Ishikawa (cell line): ENCODE measurements around the gene PALLD.

Experiments
- CEBPB ChIP-seq: IDR thresholded peaks from 2 replicates; pipeline ENCODE4 v1.6.1; 2012
- CREB1 ChIP-seq: IDR thresholded peaks from 2 replicates; pipeline ENCODE4 v1.6.1; 2012; ENCODE audit warnings: low read depth
- EP300 ChIP-seq: IDR thresholded peaks from 2 replicates; pipeline ENCODE4 v1.6.1; 2012; ENCODE audit warnings: borderline replicate concordance
- MAX ChIP-seq: IDR thresholded peaks from 2 replicates; pipeline ENCODE4 v1.6.1; 2012
- RAD21 ChIP-seq: IDR thresholded peaks from 2 replicates; pipeline ENCODE4 v1.6.1; 2012; ENCODE audit warnings: low read depth
- TCF12 ChIP-seq: IDR thresholded peaks from 2 replicates; pipeline ENCODE4 v1.6.1; 2012; ENCODE audit warnings: low read depth
- USF1 ChIP-seq: IDR thresholded peaks from 2 replicates; pipeline ENCODE4 v1.6.1; 2012
- ZBTB7A ChIP-seq: IDR thresholded peaks from 2 replicates; pipeline ENCODE4 v1.6.1; 2012; ENCODE audit warnings: low read depth

DNA sequence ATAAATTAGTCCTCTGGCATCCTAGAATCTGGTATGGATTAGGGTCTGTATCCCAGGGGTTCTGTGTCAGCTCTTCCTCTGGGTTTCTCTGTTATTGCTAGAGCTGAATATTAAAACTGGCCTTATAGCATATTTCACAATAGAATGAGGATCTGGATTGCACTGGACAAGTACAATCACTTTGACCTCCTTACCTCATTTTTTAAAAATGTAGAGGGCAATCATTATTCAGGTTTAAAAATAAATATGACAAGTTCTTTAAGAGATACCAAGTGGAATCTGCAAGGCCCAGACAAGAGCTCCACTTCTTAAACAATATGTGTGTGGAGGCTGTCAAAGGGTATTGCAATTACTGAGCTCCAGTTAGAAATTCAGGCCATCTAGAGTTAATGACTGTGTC, 1.4 kb downstream of the PALLD start:
- TF ChIP-seq ZBTB7A (no peak), USF1 (no peak), CREB1 (no peak), EP300 (no peak), CEBPB (no peak), MAX (no peak), RAD21 (no peak), TCF12 (no peak)
